ENCODE results near the gene SCN3A. TPM values are rescaled to one million over a fixed set of nuclear protein-coding genes. Genes with fewer than 3 reads are reported as not detected.

SCN3A gene
- total and polyA plus RNA-seq, 4 experiments from 2014 or later: not detected

DNA sequence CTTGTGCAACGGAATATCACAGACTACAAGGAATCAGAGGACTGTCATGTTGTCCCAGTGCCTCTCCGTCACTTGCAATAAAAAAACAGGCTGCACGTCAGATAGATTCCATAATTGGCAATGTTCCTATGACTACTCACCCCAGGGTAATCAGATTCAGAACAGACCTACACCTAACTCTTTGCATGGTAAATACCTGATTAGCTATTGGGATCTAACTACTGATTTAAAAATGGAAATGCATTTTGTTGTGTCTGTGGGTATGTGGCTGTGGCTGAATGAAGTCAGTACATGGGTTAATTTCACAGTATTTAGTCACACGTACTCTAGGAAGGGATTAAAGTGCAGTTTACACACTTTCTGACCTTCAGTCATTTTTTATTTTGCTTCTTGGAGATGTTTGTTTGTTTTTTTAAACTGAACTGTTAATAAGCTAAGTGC is 91.7 kb downstream of the SCN3A start:
- no peak overlapping the region for H3K4me3 ChIP-seq (ENCODE audit: low read length in 2 of 2)
- H3K27ac ChIP-seq (ENCODE audit: low read depth, low read length): no peak overlapping the region
- no peak overlapping the region for H3K4me3 Mint-ChIP-seq
- H3K36me3 Mint-ChIP-seq: no peaks in the 10 kb centered on the region
- H3K27ac Mint-ChIP-seq: no peak overlapping the region
- H3K27me3 Mint-ChIP-seq: peaks cover 0 to 1% of the 10 kb centered on the region in 2 donors
- no peaks in the 10 kb centered on the region for H3K9me3 ChIP-seq (ENCODE audit: control insufficient read depth in 1 of 2, low read length in 2 of 2)
- H3K4me1 ChIP-seq (ENCODE audit: insufficient read depth, low read length): no peaks in the 10 kb centered on the region
- intact Hi-C loops (cut with micrococcal nuclease): no loop called here
- ChIA-PET POLR2A (ENCODE audit: partially characterized antibody) (no interaction called here), CTCF (ENCODE audit: partially characterized antibody) (no interaction called here)
- H3K36me3 ChIP-seq (ENCODE audit: insufficient read depth, low read length): no peaks in the 10 kb centered on the region
- H3K27me3 ChIP-seq (ENCODE audit: insufficient read depth, low read length): no peaks in the 10 kb centered on the region
- no peaks in the 10 kb centered on the region for H3K4me1 Mint-ChIP-seq
- peaks cover 0 to 4% (median 0%) of the 10 kb centered on the region in 8 donors for H3K9me3 Mint-ChIP-seq
- no peak for DNase-seq

DNA sequence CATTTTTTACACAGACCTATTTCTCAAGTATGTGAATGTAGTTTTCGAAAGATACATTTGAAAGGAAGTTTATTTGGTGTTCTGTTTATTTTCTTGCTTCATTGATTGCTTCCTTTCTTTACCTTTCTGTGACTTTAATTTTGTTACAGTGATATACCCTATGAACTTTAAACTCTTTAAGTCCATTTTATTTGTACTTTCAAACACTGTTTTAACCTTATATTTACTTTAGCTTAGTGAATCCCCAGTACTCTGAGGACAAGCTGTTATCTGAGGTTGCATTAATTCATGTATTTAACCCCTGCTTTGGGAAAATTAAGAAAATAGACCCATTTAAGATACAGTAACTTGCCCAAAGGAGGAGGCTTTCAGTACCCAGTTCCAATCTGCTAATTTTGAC is 93.5 kb downstream of the SCN3A start:
- H3K27ac ChIP-seq (ENCODE audit: low read depth, low read length): no peak overlapping the region
- H3K9me3 ChIP-seq (ENCODE audit: control insufficient read depth in 1 of 2, low read length in 2 of 2): no peaks in the 10 kb centered on the region
- no peaks in the 10 kb centered on the region for H3K36me3 ChIP-seq (ENCODE audit: insufficient read depth, low read length)
- Mint-ChIP-seq H3K4me3 (no peak overlapping the region), H3K36me3 (no peaks in the 10 kb centered on the region), H3K27ac (no peak overlapping the region), H3K27me3 (peaks cover 0 to 1% of the 10 kb centered on the region in 2 donors), H3K4me1 (no peaks in the 10 kb centered on the region), H3K9me3 (peaks cover 0 to 4% (median 0%) of the 10 kb centered on the region in 8 donors)
- intact Hi-C loops (cut with micrococcal nuclease): no loop called here
- no peak for DNase-seq
- no peaks in the 10 kb centered on the region for H3K4me1 ChIP-seq (ENCODE audit: insufficient read depth, low read length)
- POLR2A ChIA-PET (ENCODE audit: partially characterized antibody): no interaction called here
- H3K27me3 ChIP-seq (ENCODE audit: insufficient read depth, low read length): no peaks in the 10 kb centered on the region
- no peak overlapping the region for H3K4me3 ChIP-seq (ENCODE audit: low read length in 2 of 2)
- CTCF ChIA-PET (ENCODE audit: partially characterized antibody): no interaction called here

DNA sequence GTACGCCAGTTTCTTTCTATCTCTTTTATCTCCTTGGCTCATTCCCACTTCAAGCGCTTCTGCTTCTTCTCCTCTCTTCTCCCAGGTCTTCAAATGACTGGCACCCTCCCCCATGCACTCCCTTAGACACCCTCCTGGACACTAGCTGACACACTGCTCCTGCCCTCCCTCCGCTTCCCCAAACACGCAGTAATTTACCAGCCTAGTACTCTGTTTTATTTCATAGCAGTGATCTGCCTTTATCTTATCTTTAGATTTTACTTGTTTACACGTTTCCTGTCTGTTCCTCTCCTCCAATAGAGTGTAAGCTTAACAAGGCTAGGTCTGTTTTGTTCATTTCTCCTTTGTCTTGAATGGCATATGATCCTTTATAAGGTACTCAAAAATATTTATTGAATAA is 93.9 kb downstream of the SCN3A start:
- Mint-ChIP-seq H3K4me3 (no peak overlapping the region), H3K36me3 (no peaks in the 10 kb centered on the region), H3K27ac (no peak overlapping the region), H3K9me3 (peaks cover 0 to 4% (median 0%) of the 10 kb centered on the region in 8 donors), H3K27me3 (peaks cover 0 to 1% of the 10 kb centered on the region in 2 donors), H3K4me1 (no peaks in the 10 kb centered on the region)
- H3K4me3 ChIP-seq (ENCODE audit: low read length in 2 of 2): no peak overlapping the region
- no peaks in the 10 kb centered on the region for H3K36me3 ChIP-seq (ENCODE audit: insufficient read depth, low read length)
- no peaks in the 10 kb centered on the region for H3K27me3 ChIP-seq (ENCODE audit: insufficient read depth, low read length)
- ChIA-PET CTCF (ENCODE audit: partially characterized antibody) (no interaction called here), POLR2A (ENCODE audit: partially characterized antibody) (no interaction called here)
- no peak for DNase-seq
- no peaks in the 10 kb centered on the region for H3K4me1 ChIP-seq (ENCODE audit: insufficient read depth, low read length)
- H3K27ac ChIP-seq (ENCODE audit: low read depth, low read length): no peak overlapping the region
- intact Hi-C loops (cut with micrococcal nuclease): no loop called here
- no peaks in the 10 kb centered on the region for H3K9me3 ChIP-seq (ENCODE audit: control insufficient read depth in 1 of 2, low read length in 2 of 2)

DNA sequence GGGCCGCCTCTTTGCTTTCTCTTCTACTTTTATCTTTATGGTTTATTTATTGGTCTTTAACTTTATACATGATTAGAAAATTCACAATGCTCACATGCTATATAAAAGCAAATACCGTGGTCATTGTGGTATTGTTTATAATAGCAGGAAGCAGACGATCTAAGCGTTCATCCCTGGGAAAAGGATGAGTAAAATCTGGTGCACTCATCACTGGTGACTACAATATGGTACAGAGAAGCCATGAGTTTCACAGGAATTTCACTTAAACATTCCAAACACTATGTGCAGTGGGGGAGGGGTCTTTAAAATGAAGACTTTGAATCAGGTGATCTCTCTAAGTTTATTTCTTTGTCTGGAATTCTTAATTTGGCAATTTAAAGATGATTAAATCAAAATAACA is 97.9 kb downstream of the SCN3A start:
- H3K27ac Mint-ChIP-seq: no peak overlapping the region

DNA sequence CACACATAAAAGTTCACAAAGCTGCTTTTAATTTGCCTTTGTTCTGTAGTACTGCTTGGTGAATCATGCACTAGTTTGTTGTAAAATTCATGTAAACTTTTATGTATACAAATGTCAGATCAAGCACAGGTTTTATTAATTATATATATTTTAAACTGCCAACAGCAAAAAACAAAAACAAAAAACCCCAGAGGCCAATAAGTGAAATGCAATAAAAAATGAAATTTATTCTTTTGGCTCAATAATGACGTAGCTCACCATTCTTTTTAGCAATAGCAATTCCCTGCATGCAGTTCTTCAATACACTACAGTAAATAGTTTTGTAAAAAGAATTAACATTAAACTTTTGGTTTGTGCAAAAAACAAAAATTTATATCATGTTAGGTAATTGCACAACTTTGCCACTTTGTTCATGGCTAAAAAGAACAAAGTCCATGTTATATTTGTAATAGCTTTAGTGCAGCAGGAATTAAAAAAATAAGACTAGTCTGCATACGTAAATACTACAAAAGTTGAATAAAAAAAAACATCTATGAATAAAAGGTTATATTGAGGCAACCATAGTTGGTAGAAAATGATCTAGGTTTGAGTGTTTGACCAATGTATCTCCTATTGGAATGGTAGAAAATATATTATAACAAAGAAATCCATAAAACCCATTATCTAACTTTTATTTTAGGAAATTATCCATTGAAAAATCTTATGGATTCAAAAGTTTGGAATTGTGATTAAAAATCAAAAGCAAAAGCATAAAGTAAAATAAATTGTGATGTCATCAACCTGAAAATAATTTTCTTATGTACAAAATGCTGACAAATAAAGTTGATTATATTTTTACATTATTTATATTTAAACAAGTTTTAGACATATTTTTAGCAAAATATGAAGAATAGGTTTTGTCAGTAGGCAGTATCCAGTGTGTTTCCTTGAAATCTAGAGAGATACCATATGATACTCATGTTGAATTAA is 115.6 kb downstream of the SCN3A start:
- H3K27ac ChIP-seq (ENCODE audit: low read depth, low read length): no peak overlapping the region
- no peaks in the 10 kb centered on the region for H3K27me3 Mint-ChIP-seq
- no peak overlapping the region for H3K4me3 Mint-ChIP-seq
- ChIA-PET POLR2A (ENCODE audit: partially characterized antibody) (no interaction called here), CTCF (ENCODE audit: partially characterized antibody) (no interaction called here)
- H3K27me3 ChIP-seq (ENCODE audit: insufficient read depth, low read length): no peaks in the 10 kb centered on the region
- H3K4me3 ChIP-seq (ENCODE audit: low read length in 2 of 2): no peak overlapping the region
- H3K9me3 ChIP-seq (ENCODE audit: control insufficient read depth in 1 of 2, low read length in 2 of 2): peaks cover 0 to 4% of the 10 kb centered on the region in 2 donors
- no peaks in the 10 kb centered on the region for H3K4me1 ChIP-seq (ENCODE audit: insufficient read depth, low read length)
- DNase-seq: no peak
- intact Hi-C loops (cut with micrococcal nuclease): no loop called here
- no peaks in the 10 kb centered on the region for H3K4me1 Mint-ChIP-seq
- no peak overlapping the region for H3K27ac Mint-ChIP-seq
- H3K36me3 ChIP-seq (ENCODE audit: insufficient read depth, low read length): no peaks in the 10 kb centered on the region
- no peaks in the 10 kb centered on the region for H3K36me3 Mint-ChIP-seq
- peaks cover 0 to 6% (median 3%) of the 10 kb centered on the region in 8 donors for H3K9me3 Mint-ChIP-seq

More for the DNA sequence above, 97.9 kb downstream of the SCN3A start:
- no peak overlapping the region for H3K27ac ChIP-seq (ENCODE audit: low read depth, low read length)
- H3K36me3 Mint-ChIP-seq: no peaks in the 10 kb centered on the region
- no peaks in the 10 kb centered on the region for H3K4me1 Mint-ChIP-seq
- no peaks in the 10 kb centered on the region for H3K27me3 ChIP-seq (ENCODE audit: insufficient read depth, low read length)
- CTCF ChIA-PET (ENCODE audit: partially characterized antibody): no interaction called here
- no peaks in the 10 kb centered on the region for H3K4me1 ChIP-seq (ENCODE audit: insufficient read depth, low read length)
- H3K4me3 ChIP-seq (ENCODE audit: low read length in 2 of 2): no peak overlapping the region
- peaks cover 0 to 1% of the 10 kb centered on the region in 2 donors for H3K27me3 Mint-ChIP-seq
- intact Hi-C loops (cut with micrococcal nuclease): no loop called here
- POLR2A ChIA-PET (ENCODE audit: partially characterized antibody): no interaction called here
- DNase-seq: no peak
- no peak overlapping the region for H3K4me3 Mint-ChIP-seq
- H3K36me3 ChIP-seq (ENCODE audit: insufficient read depth, low read length): no peaks in the 10 kb centered on the region
- H3K9me3 ChIP-seq (ENCODE audit: control insufficient read depth in 1 of 2, low read length in 2 of 2): no peaks in the 10 kb centered on the region
- H3K9me3 Mint-ChIP-seq: peaks cover 0 to 4% (median 0%) of the 10 kb centered on the region in 8 donors

DNA sequence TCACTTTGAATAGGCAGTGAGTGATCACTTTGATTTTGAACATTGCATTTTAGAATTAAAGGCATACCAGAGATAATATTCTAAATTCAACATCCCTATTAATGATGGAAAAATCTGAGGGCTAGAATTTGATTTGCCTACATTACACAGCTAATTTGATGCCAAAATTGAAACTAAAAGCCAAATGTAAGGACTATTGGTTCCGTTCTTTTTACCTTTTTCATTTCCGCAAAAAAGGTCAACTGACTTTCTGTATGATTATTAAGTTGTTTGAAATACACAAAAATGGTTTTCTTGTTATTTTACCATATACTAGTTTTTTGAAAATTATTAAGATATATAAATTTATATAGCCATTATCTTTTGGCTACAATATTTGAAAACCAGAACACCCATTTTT is 117.5 kb downstream of the SCN3A start:
- H3K27ac Mint-ChIP-seq: no peak overlapping the region
- H3K4me3 ChIP-seq (ENCODE audit: low read length in 2 of 2): no peak overlapping the region
- POLR2A ChIA-PET (ENCODE audit: partially characterized antibody): no interaction called here
- peaks cover 0 to 19% (median 11%) of the 10 kb centered on the region in 8 donors for H3K9me3 Mint-ChIP-seq
- DNase-seq: no peak
- no peaks in the 10 kb centered on the region for H3K4me1 ChIP-seq (ENCODE audit: insufficient read depth, low read length)
- no peaks in the 10 kb centered on the region for H3K27me3 ChIP-seq (ENCODE audit: insufficient read depth, low read length)
- H3K4me3 Mint-ChIP-seq: no peak overlapping the region
- CTCF ChIA-PET (ENCODE audit: partially characterized antibody): no interaction called here
- no peaks in the 10 kb centered on the region for H3K36me3 ChIP-seq (ENCODE audit: insufficient read depth, low read length)
- H3K36me3 Mint-ChIP-seq: no peaks in the 10 kb centered on the region
- no peaks in the 10 kb centered on the region for H3K27me3 Mint-ChIP-seq
- H3K4me1 Mint-ChIP-seq: no peaks in the 10 kb centered on the region
- no peak overlapping the region for H3K27ac ChIP-seq (ENCODE audit: low read depth, low read length)
- H3K9me3 ChIP-seq (ENCODE audit: control insufficient read depth in 1 of 2, low read length in 2 of 2): peaks cover 0 to 4% of the 10 kb centered on the region in 2 donors
- intact Hi-C loops (cut with micrococcal nuclease): no loop called here

DNA sequence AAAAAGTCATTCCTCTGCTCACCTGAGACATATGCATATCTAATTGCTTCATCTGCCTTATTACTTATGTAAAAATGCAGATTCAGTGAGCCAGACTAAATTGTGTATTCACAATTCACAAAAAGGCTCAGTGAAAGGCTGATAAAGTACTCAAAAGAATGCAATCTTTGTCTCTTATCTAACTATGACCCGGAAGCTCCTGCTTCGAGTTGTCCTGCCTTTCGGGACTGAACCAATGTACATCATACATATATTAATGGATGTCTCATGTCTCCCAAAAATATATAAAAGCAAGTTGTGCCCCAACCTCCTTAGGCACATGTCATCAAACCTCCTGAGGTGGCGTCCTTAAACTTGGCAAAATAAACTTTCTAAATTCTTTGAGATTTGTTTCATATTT is 120.5 kb downstream of the SCN3A start:
- no peaks in the 10 kb centered on the region for H3K27me3 ChIP-seq (ENCODE audit: insufficient read depth, low read length)
- H3K4me1 ChIP-seq (ENCODE audit: insufficient read depth, low read length): no peaks in the 10 kb centered on the region
- no peaks in the 10 kb centered on the region for H3K36me3 Mint-ChIP-seq
- no peak overlapping the region for H3K4me3 ChIP-seq (ENCODE audit: low read length in 2 of 2)
- no peak for DNase-seq
- peaks cover 0 to 4% of the 10 kb centered on the region in 2 donors for H3K9me3 ChIP-seq (ENCODE audit: control insufficient read depth in 1 of 2, low read length in 2 of 2)
- H3K9me3 Mint-ChIP-seq: peaks cover 0 to 23% (median 11%) of the 10 kb centered on the region in 8 donors
- no peak overlapping the region for H3K4me3 Mint-ChIP-seq
- H3K27me3 Mint-ChIP-seq: no peaks in the 10 kb centered on the region
- H3K4me1 Mint-ChIP-seq: no peaks in the 10 kb centered on the region
- ChIA-PET POLR2A (ENCODE audit: partially characterized antibody) (no interaction called here), CTCF (ENCODE audit: partially characterized antibody) (interaction anchor here (1.5 kb wide), 1 partner anchor 11 kb away, joined by 4 read pairs; no protein-coding TSS in a partner anchor)
- no peak overlapping the region for H3K27ac Mint-ChIP-seq
- intact Hi-C loops (cut with micrococcal nuclease): no loop called here
- no peaks in the 10 kb centered on the region for H3K36me3 ChIP-seq (ENCODE audit: insufficient read depth, low read length)
- no peak overlapping the region for H3K27ac ChIP-seq (ENCODE audit: low read depth, low read length)
